A673 (cell line): ENCODE data around the gene MCUR1. TPM values are rescaled to one million over a fixed set of nuclear protein-coding genes. Genes with fewer than 3 reads are reported as not detected.
"Not testable (repeated sequence)": the region's sequence is repeated elsewhere in the genome, so short reads cannot be mapped to it uniquely, and the experiment has no call there.

ENCODE experiments used
- BruUV-seq: library from RNA; stranded (reverse); fragments of 400-500 nt; replicated peaks from 2 replicates; lab custom pipeline; 2021; lab: Mats Ljungman, UMichigan
- CTCF ChIA-PET: fragments of 300-600 bp; sonication (Branson Sonifier 250); formaldehyde crosslinking; loops from one replicate; lab custom pipeline; 2022; ENCODE audit warnings: antibody characterized with exemption; lab: Charles Lee
- POLR2A ChIA-PET: fragments of 300-600 bp; sonication (Branson Sonifier 250); formaldehyde crosslinking; loops from one replicate; lab custom pipeline; 2022; ENCODE audit warnings: antibody characterized with exemption; ENCODE audit not compliant: low non-redundant PET; lab: Charles Lee
- DNase-seq: peaks from one replicate; pipeline ENCODE4 v3.0.0-alpha.2; 2015; ENCODE audit warnings: low spot score
- H3K27ac ChIP-seq: fragments of 200-600 bp; sonication (generic); 2 replicates; pipeline ENCODE4 v1.5.1; 2016; ENCODE audit warnings: mixed run types, low read depth, mild to moderate bottlenecking, mixed read lengths, antibody characterized with exemption, low read length; ENCODE audit not compliant: poor library complexity, severe bottlenecking
- H3K27me3 ChIP-seq: fragments of 200-600 bp; sonication (generic); replicated peaks from 2 replicates; pipeline ENCODE4 v1.6.1; 2017; ENCODE audit warnings: mixed run types, low read depth, mild to moderate bottlenecking, mixed read lengths, antibody characterized with exemption, low read length; ENCODE audit not compliant: insufficient read depth, poor library complexity
- H3K36me3 ChIP-seq: fragments of 200-600 bp; sonication (generic); 2 replicates; pipeline ENCODE4 v1.6.1; 2016; ENCODE audit warnings: mixed run types, mild to moderate bottlenecking, mixed read lengths, antibody characterized with exemption, low read length; ENCODE audit not compliant: insufficient read depth, poor library complexity, severe bottlenecking
- H3K4me1 ChIP-seq: fragments of 200-600 bp; sonication (generic); 2 replicates; pipeline ENCODE4 v1.6.1; 2017; ENCODE audit warnings: mixed run types, mild to moderate bottlenecking, mixed read lengths, antibody characterized with exemption, low read length; ENCODE audit not compliant: insufficient read depth, poor library complexity, severe bottlenecking
- H3K4me3 ChIP-seq: fragments of 200-600 bp; sonication (generic); 2 replicates; pipeline ENCODE4 v1.5.1; 2016; ENCODE audit warnings: low read depth, mixed run types, mild to moderate bottlenecking, mixed read lengths, low read length; ENCODE audit not compliant: poor library complexity, severe bottlenecking
- H3K9me3 ChIP-seq: fragments of 200-600 bp; sonication (generic); 2 replicates; pipeline ENCODE4 v1.6.1; 2016; ENCODE audit warnings: mixed run types, low read depth, mild to moderate bottlenecking, mixed read lengths, antibody characterized with exemption, low read length; ENCODE audit not compliant: poor library complexity, severe bottlenecking
- CTCF ChIP-seq: fragments of 300-800, 200-600 bp; sonication (generic); conservative IDR thresholded peaks from 2 replicates; pipeline ENCODE4 v1.5.1; 2017; ENCODE audit warnings: low read depth, mild to moderate bottlenecking, antibody characterized with exemption, low read length, moderate library complexity, mixed read lengths
- EZH2 ChIP-seq: fragments of 200-600 bp; sonication (generic); IDR thresholded peaks from 2 replicates; pipeline ENCODE4 v1.6.1; 2017; ENCODE audit warnings: borderline replicate concordance, low read depth, mild to moderate bottlenecking, mixed read lengths, antibody characterized with exemption, low read length; ENCODE audit not compliant: poor library complexity, severe bottlenecking
- intact Hi-C: fragments of 100-400 bp; cut with micrococcal nuclease; formaldehyde crosslinking; loops from one replicate; pipeline ENCODE4 v1.10.0; 2022; ENCODE audit not compliant: unreplicated experiment
- total RNA-seq: library from RNA; stranded (reverse); gene quantifications from 2 replicates; pipeline ENCODE4 v1.2.3, GENCODE V29; 2021

Gene MCUR1
- total RNA-seq, 1 experiment from 2014 or later = 56.6 TPM

GRCh38 chr6:13851803-13852202 lies 37.4 kb upstream of the MCUR1 start:
- Histone ChIP-seq H3K27ac (no peak overlapping the region), H3K4me3 (no peak overlapping the region), H3K36me3 (no peaks in the 10 kb centered on the region), H3K4me1 (no peaks in the 10 kb centered on the region), H3K27me3 (no peaks in the 10 kb centered on the region), H3K9me3 (no peaks in the 10 kb centered on the region)
- TF ChIP-seq CTCF = no peak
- BruUV-seq = no TSS peak
- ChIA-PET CTCF (no interaction called here), POLR2A (no interaction called here)
- DNase-seq = no peak
- intact Hi-C loops = no loop called here

- H3K4me1 ChIP-seq = no peaks in the 10 kb centered on the region
- BruUV-seq = no TSS peak
- no peak for TF ChIP-seq EZH2
- no peak for TF ChIP-seq CTCF
- no peaks in the 10 kb centered on the region for H3K9me3 ChIP-seq
- CTCF ChIA-PET = no interaction called here
- H3K27me3 ChIP-seq = no peaks in the 10 kb centered on the region
- H3K27ac ChIP-seq = no peak overlapping the region
- DNase-seq = no peak
- H3K36me3 ChIP-seq = no peaks in the 10 kb centered on the region
- POLR2A ChIA-PET = no interaction called here
- H3K4me3 ChIP-seq = no peak overlapping the region
- intact Hi-C loops = no loop called here
Measured at GRCh38 chr6:13851330-13851729, 37.0 kb upstream of the MCUR1 start.

GRCh38 chr6:13850690-13851089 lies 36.3 kb upstream of the MCUR1 start:
- intact Hi-C loops, CTCF ChIA-PET, POLR2A ChIA-PET: not testable (repeated sequence)

GRCh38 chr6:13848522-13849150 lies 34.3 kb upstream of the MCUR1 start:
- H3K36me3 ChIP-seq = no peaks in the 10 kb centered on the region
- no peak overlapping the region for H3K4me3 ChIP-seq
- BruUV-seq = no TSS peak
- no peak for TF ChIP-seq CTCF
- no peak for DNase-seq
- intact Hi-C loops = no loop called here
- ChIA-PET CTCF (no interaction called here), POLR2A (no interaction called here)
- H3K27ac ChIP-seq = no peak overlapping the region
- H3K9me3 ChIP-seq = no peaks in the 10 kb centered on the region
- H3K4me1 ChIP-seq = no peaks in the 10 kb centered on the region
- no peaks in the 10 kb centered on the region for H3K27me3 ChIP-seq

More at GRCh38 chr6:13850690-13851089, 36.3 kb upstream of the MCUR1 start:
- not testable (repeated sequence) for DNase-seq, H3K9me3 ChIP-seq, BruUV-seq, H3K27me3 ChIP-seq, H3K4me1 ChIP-seq, H3K36me3 ChIP-seq, H3K4me3 ChIP-seq, H3K27ac ChIP-seq
